Gastroesophageal sphincter (tissue), 3 donors: ENCODE measurements around the gene ZCCHC14.

Source experiments
- CTCF ChIP-seq, 4 experiments: fragments of 200-600 bp in 2 of 4; fragments of 450-650 bp in 2 of 4; sonication (generic) in 1 of 4; IDR thresholded peaks; one replicate each; pipeline ENCODE4 v1.5.1; 2017 to 2019; ENCODE audit warnings: antibody characterized with exemption in 4 of 4, mild to moderate bottlenecking in 2 of 4, moderate library complexity in 2 of 4
- EP300 ChIP-seq: sonication (generic); formaldehyde crosslinking; IDR thresholded peaks from one replicate; pipeline ENCODE4 v1.6.1; 2017; ENCODE audit warnings: antibody characterized with exemption, mild to moderate bottlenecking
- POLR2A ChIP-seq, 2 donors: fragments of 450-650 bp; IDR thresholded peaks; one replicate each; pipeline ENCODE4 v1.6.1; 2017; ENCODE audit warnings: antibody characterized with exemption in 2 of 2, mild to moderate bottlenecking in 2 of 2, moderate library complexity in 1 of 2
- POLR2AphosphoS5 ChIP-seq: sonication (generic); formaldehyde crosslinking; IDR thresholded peaks from one replicate; pipeline ENCODE4 v1.6.1; 2017; ENCODE audit warnings: antibody characterized with exemption

DNA sequence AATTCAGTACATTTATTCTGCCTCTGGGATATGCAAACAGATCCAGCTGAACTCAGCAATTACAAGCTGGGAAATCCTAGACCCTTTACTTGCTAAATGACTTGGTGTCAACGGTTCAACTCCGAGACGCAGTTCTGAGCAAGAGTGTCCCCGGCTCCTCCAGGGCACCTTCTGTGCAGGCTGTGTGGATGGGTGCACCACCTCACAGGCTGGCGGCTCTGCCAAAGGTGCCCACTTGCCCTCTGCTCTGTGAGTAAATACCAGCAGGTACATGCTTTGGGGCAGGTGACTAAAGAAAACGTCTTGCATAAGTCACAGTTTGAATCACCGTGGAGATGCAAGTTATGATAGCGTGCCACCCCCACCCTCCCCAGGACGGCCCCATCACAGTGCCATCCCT, 77.4 kb downstream of the ZCCHC14 start:
- TF ChIP-seq CTCF (IDR thresholded peaks at IDR 0.05) (no peak), EP300 (no peak), POLR2A (IDR thresholded peaks at IDR 0.05) (no peak), POLR2AphosphoS5 (no peak)
